Measurements from ENCODE around the gene CTAGE9. TPM values are rescaled to one million over a fixed set of nuclear protein-coding genes. Genes with fewer than 3 reads are reported as not detected.

CTAGE9 gene
- total RNA-seq, 1 experiment from 2014 or later: 0.15 TPM

- BruUV-seq (replicated peaks): no TSS peak
- no peak for TF ChIP-seq POLR2AphosphoS5 (IDR thresholded peaks at IDR 0.05; ENCODE audit: low read depth, low read length)
- TF ChIP-seq CTCF (IDR thresholded peaks at IDR 0.05): no peak
- no peak for TF ChIP-seq REST (IDR thresholded peaks at IDR 0.05; ENCODE audit: insufficient read depth in 1 of 2, low read depth in 2 of 2, low read length in 1 of 2)
- no peak for TF ChIP-seq TCF7L2 (IDR thresholded peaks at IDR 0.05; ENCODE audit: low read depth, low read length)
- Histone ChIP-seq H3K9me3 (ENCODE audit: control insufficient read depth, insufficient read depth, low read depth, low read length) (no peaks in the 10 kb centered on the region), H3K27me3 (ENCODE audit: control insufficient read depth, insufficient read depth, low read length) (no peaks in the 10 kb centered on the region), H3K27ac (ENCODE audit: low read length) (no peak overlapping the region), H3K4me1 (ENCODE audit: control insufficient read depth, insufficient read depth, low read length) (no peaks in the 10 kb centered on the region), H3K36me3 (ENCODE audit: control insufficient read depth, insufficient read depth, low read length) (no peaks in the 10 kb centered on the region), H3K4me3 (ENCODE audit: low read depth in 2 of 2, low read length in 2 of 2) (no peak overlapping the region)
- intact Hi-C loops (cut with micrococcal nuclease; ENCODE audit: unreplicated experiment) (no loop called here), in situ Hi-C loops (cut with HindIII; ENCODE audit: low pct_unique_long_range_greater_than_20kb, low sequenced_read_pairs) (no loop called here)
- ATAC-seq: no peak
- ChIA-PET CTCF (no interaction called here), POLR2A (no interaction called here)
- DNase-seq (ENCODE audit: low read depth, low spot score): no peak
Observed at GRCh38 chr6:131687022-131687421, 23.8 kb downstream of the CTAGE9 start.

GRCh38 chr6:131685266-131685780 lies 25.5 kb downstream of the CTAGE9 start:
- Histone ChIP-seq H3K36me3 (ENCODE audit: control insufficient read depth, insufficient read depth, low read length) (no peaks in the 10 kb centered on the region), H3K27ac (ENCODE audit: low read length) (no peak overlapping the region), H3K4me3 (ENCODE audit: low read depth in 2 of 2, low read length in 2 of 2) (no peak overlapping the region), H3K9me3 (ENCODE audit: control insufficient read depth, insufficient read depth, low read depth, low read length) (no peaks in the 10 kb centered on the region), H3K4me1 (ENCODE audit: control insufficient read depth, insufficient read depth, low read length) (no peaks in the 10 kb centered on the region), H3K27me3 (ENCODE audit: control insufficient read depth, insufficient read depth, low read length) (no peaks in the 10 kb centered on the region)
- intact Hi-C loops (cut with micrococcal nuclease; ENCODE audit: unreplicated experiment): no loop called here
- no peak for TF ChIP-seq POLR2AphosphoS5 (IDR thresholded peaks at IDR 0.05; ENCODE audit: low read depth, low read length)
- no peak for TF ChIP-seq SIN3A (IDR thresholded peaks at IDR 0.05; ENCODE audit: borderline replicate concordance, insufficient read depth, low read depth, low read length)
- TF ChIP-seq CTCF (IDR thresholded peaks at IDR 0.05): no peak
- no peak for TF ChIP-seq TCF7L2 (IDR thresholded peaks at IDR 0.05; ENCODE audit: low read depth, low read length)
- no peak for TF ChIP-seq REST (IDR thresholded peaks at IDR 0.05; ENCODE audit: insufficient read depth in 1 of 2, low read depth in 2 of 2, low read length in 1 of 2)
- no TSS peak for BruUV-seq (replicated peaks)
- POLR2A ChIA-PET: no interaction called here
- DNase-seq (ENCODE audit: low read depth, low spot score) (no peak), ATAC-seq (no peak)
- in situ Hi-C loops (cut with HindIII; ENCODE audit: low pct_unique_long_range_greater_than_20kb, low sequenced_read_pairs): no loop called here
- CTCF ChIA-PET: no interaction called here
